GM19025 (cell line): Measurements from ENCODE around the gene C5orf24.

ENCODE experiments used
- ATAC-seq: cut with Tn5 transposase; IDR thresholded peaks from one replicate; pipeline ENCODE4 v1.9.1; 2021; ENCODE audit warnings: mild to moderate bottlenecking, low read depth, moderate library complexity; ENCODE audit not compliant: unreplicated experiment

The C5orf24 gene

GRCh38 chr5:134904610-134905245 is 59.0 kb downstream of the C5orf24 start, which contains the start of gene PCBD2:
Gene PCBD2 (plus strand): TSS chr5:134905131. CDS start chr5:134905140, 9 bp downstream.
- ATAC-seq = peak; percentile 84

DNA sequence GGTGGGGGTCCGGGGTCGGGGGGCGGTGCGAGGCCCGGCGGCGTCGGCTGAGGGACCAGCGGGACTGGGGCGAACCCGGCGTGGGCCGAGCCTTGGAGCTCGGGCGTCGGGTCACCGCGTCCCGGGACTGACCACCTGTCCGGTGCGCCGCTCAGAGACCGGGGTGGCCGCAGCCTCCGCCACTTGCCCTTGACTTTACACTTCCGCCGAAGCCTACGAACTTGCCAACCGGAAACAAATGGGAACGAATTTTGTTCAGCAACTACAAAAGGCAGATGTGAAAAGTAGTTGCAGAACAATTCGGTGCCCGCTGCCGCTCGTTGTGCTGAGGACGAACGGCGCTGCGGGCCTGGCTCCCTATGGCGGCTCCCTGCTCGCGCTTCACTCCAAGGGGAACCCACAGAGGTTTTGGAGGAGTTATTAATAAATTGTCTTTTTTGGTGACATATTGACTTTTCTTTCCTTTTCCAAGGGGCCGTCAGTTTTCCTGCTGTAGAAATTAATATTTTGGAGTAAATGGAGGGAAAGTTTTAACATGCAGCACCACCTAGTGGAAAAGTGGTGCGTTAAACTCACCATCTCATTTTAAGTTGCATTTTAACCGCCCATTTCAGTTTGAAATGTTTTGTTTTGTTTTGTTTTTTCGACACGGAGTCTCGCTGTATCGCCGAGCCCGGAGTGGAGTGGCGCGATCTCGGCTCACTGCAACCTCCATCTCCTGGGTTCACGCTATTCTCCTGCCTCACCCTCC is 59.7 kb downstream of the C5orf24 start:
- peak; percentile 28 for ATAC-seq

GRCh38 chr5:134906811-134907210 is 61.0 kb downstream of the C5orf24 start:
- ATAC-seq = no peak
